ENCODE results near the gene PRKG1.

Gene PRKG1

GRCh38 chr10:52314822-52315552 lies 1240.7 kb downstream of the PRKG1 start:
- no peak for DNase-seq

GRCh38 chr10:52316001-52316400 lies 1241.7 kb downstream of the PRKG1 start:
- no peak for DNase-seq

GRCh38 chr10:52316500-52316899 lies 1242.2 kb downstream of the PRKG1 start:
- no peak for DNase-seq

- no peak for DNase-seq
These were observed 1243.9 kb downstream of the PRKG1 start for GRCh38 chr10:52318136-52318701.

- DNase-seq, result no peak
These were observed 1244.7 kb downstream of the PRKG1 start for GRCh38 chr10:52318822-52319464.

- DNase-seq, result no peak
These were observed 1245.6 kb downstream of the PRKG1 start for GRCh38 chr10:52319926-52320325.

GRCh38 chr10:52322323-52322722 lies 1248.0 kb downstream of the PRKG1 start:
- DNase-seq, result no peak

GRCh38 chr10:52322936-52323335 lies 1248.6 kb downstream of the PRKG1 start:
- DNase-seq, result no peak

- DNase-seq, result no peak
These were observed 1252.1 kb downstream of the PRKG1 start for GRCh38 chr10:52326382-52326781.

- no peak for DNase-seq
These were observed 1257.5 kb downstream of the PRKG1 start for GRCh38 chr10:52331638-52332364.

GRCh38 chr10:52332815-52333214 lies 1258.5 kb downstream of the PRKG1 start:
- no peak for DNase-seq

GRCh38 chr10:52334595-52334994 lies 1260.3 kb downstream of the PRKG1 start:
- no peak for DNase-seq

GRCh38 chr10:52335665-52336064 lies 1261.4 kb downstream of the PRKG1 start:
- DNase-seq, result no peak

- no peak for DNase-seq
These were observed 1262.9 kb downstream of the PRKG1 start for GRCh38 chr10:52337225-52337624.

GRCh38 chr10:52343439-52343838 lies 1269.2 kb downstream of the PRKG1 start:
- DNase-seq, result no peak

GRCh38 chr10:52346394-52347326 lies 1272.4 kb downstream of the PRKG1 start:
- no peak for DNase-seq

GRCh38 chr10:52347327-52347667 lies 1273.0 kb downstream of the PRKG1 start:
- DNase-seq, result no peak
